ENCODE measurements around the gene ZNF576.
A peak's percentile ranks its signal among the peaks of the same experiment; 100 is the strongest.
"Not testable (repeated sequence)": the region's sequence is repeated elsewhere in the genome, so short reads cannot be mapped to it uniquely, and the experiment has no call there.

The ZNF576 gene

GRCh38 chr19:43628646-43629326 lies 32.4 kb downstream of the ZNF576 start:
- DNase-seq, result no peak

GRCh38 chr19:43631491-43631890 lies 35.1 kb downstream of the ZNF576 start:
- no peak for DNase-seq

GRCh38 chr19:43633520-43633919 lies 37.1 kb downstream of the ZNF576 start:
- no peak for DNase-seq

GRCh38 chr19:43634068-43634467 lies 37.7 kb downstream of the ZNF576 start:
- DNase-seq, result no peak

- no peak for DNase-seq
Observed at GRCh38 chr19:43634506-43634871, 38.1 kb downstream of the ZNF576 start.

GRCh38 chr19:43634872-43635560 lies 38.6 kb downstream of the ZNF576 start:
- no peak for DNase-seq

- not testable (repeated sequence) for DNase-seq
Observed at GRCh38 chr19:43635561-43635940, 39.2 kb downstream of the ZNF576 start.

- no peak for DNase-seq
Observed at GRCh38 chr19:43636121-43636683, 39.8 kb downstream of the ZNF576 start.

GRCh38 chr19:43638214-43638994 lies 42.0 kb downstream of the ZNF576 start:
- DNase-seq, result no peak

GRCh38 chr19:43638995-43639518 lies 42.7 kb downstream of the ZNF576 start:
- DNase-seq, result peak in 2 of 3 experiments; percentile 3 to 12

GRCh38 chr19:43639519-43640423 lies 43.4 kb downstream of the ZNF576 start, which contains the start of gene CADM4:
TSS of gene CADM4 (minus strand) at chr19:43639850. CDS start at chr19:43639790, 60 bp downstream.
- peak; percentile 34 to 71 (median 66) for DNase-seq

- peak in 1 of 3 experiments; percentile 27 for DNase-seq
Observed at GRCh38 chr19:43640424-43640757, 44.0 kb downstream of the ZNF576 start.

- no peak for DNase-seq
Observed at GRCh38 chr19:43641333-43641732, 44.9 kb downstream of the ZNF576 start.

- no peak for DNase-seq
Observed at GRCh38 chr19:43642531-43642930, 46.1 kb downstream of the ZNF576 start.

- DNase-seq, result peak in 2 of 3 experiments; percentile 15 to 80
Observed at GRCh38 chr19:43643326-43643725, 46.9 kb downstream of the ZNF576 start.

- peak in 1 of 3 experiments; percentile 3 for DNase-seq
Observed at GRCh38 chr19:43644181-43644580, 47.8 kb downstream of the ZNF576 start.

GRCh38 chr19:43648633-43649032 lies 52.2 kb downstream of the ZNF576 start:
- no peak for DNase-seq

GRCh38 chr19:43649514-43649913 lies 53.1 kb downstream of the ZNF576 start:
- DNase-seq, result no peak

- DNase-seq, result not testable (repeated sequence)
Observed at GRCh38 chr19:43650276-43650675, 53.9 kb downstream of the ZNF576 start.
